Keratinocyte (primary cell): ENCODE data around the gene RIOK3. TPM values are rescaled to one million over a fixed set of nuclear protein-coding genes. Genes with fewer than 3 reads are reported as not detected.

Experiments used
- DNase-seq: peaks from one replicate; pipeline ENCODE4 v3.0.0-alpha.2; 2011; ENCODE audit warnings: low read depth, missing footprints, low spot score
- FAIRE-seq: peaks from 2 replicates; lab custom pipeline; 2011; peaks lifted over from hg19 to GRCh38; lab: Jason Lieb, UNC
- H2AFZ ChIP-seq: 2 replicates; pipeline ENCODE4 v1.6.0; 2012; ENCODE audit warnings: low read length, control low read depth, inconsistent platforms; ENCODE audit not compliant: control insufficient read depth
- H3K27ac ChIP-seq: 2 replicates; pipeline ENCODE4 v1.5.1; 2011; ENCODE audit warnings: low read length; ENCODE audit not compliant: control insufficient read depth, insufficient read depth
- H3K27me3 ChIP-seq: 3 replicates; pipeline ENCODE4 v1.6.0; 2011; ENCODE audit warnings: low read length; ENCODE audit not compliant: control insufficient read depth, insufficient read depth; ENCODE audit errors: extremely low read depth
- H3K36me3 ChIP-seq, 2 experiments: 2 replicates in 1 of 2; 3 replicates in 1 of 2; pipeline ENCODE4 v1.5.1; 2011; ENCODE audit warnings: low read length in 2 of 2, mild to moderate bottlenecking in 1 of 2; ENCODE audit not compliant: control insufficient read depth in 2 of 2, insufficient read depth in 2 of 2; ENCODE audit errors: extremely low read depth in 1 of 2
- H3K4me1 ChIP-seq: 3 replicates; pipeline ENCODE4 v1.5.1; 2011; ENCODE audit warnings: low read length; ENCODE audit not compliant: control insufficient read depth, insufficient read depth; ENCODE audit errors: extremely low read depth
- H3K4me2 ChIP-seq: 3 replicates; pipeline ENCODE4 v1.6.0; 2011; ENCODE audit warnings: low read depth, low read length; ENCODE audit not compliant: control insufficient read depth, insufficient read depth; ENCODE audit errors: extremely low read depth
- H3K4me3 ChIP-seq, 3 experiments: fragments of 200-600 bp in 1 of 3; sonication (generic) in 1 of 3; 2 replicates in 2 of 3; 3 replicates in 1 of 3; pipeline ENCODE4 v1.5.1; 2011 to 2016; ENCODE audit warnings: low read length in 3 of 3, mild to moderate bottlenecking in 3 of 3, control low read depth in 2 of 3, inconsistent platforms in 1 of 3, low read depth in 1 of 3, mixed read lengths in 1 of 3, mixed run types in 1 of 3, moderate library complexity in 1 of 3; ENCODE audit not compliant: control insufficient read depth in 2 of 3, insufficient read depth in 2 of 3; ENCODE audit errors: extremely low read depth in 1 of 3
- H3K79me2 ChIP-seq: 2 replicates; pipeline ENCODE4 v1.6.0; 2012; ENCODE audit warnings: low read length; ENCODE audit not compliant: control insufficient read depth, insufficient read depth
- H3K9ac ChIP-seq: 3 replicates; pipeline ENCODE4 v1.6.0; 2011; ENCODE audit warnings: low read length; ENCODE audit not compliant: control insufficient read depth, insufficient read depth; ENCODE audit errors: extremely low read depth
- H3K9me1 ChIP-seq: 3 replicates; pipeline ENCODE4 v1.6.0; 2011; ENCODE audit warnings: low read length; ENCODE audit not compliant: control insufficient read depth, insufficient read depth; ENCODE audit errors: extremely low read depth
- H3K9me3 ChIP-seq: 2 replicates; pipeline ENCODE4 v1.5.1; 2012; ENCODE audit warnings: low read depth, low read length; ENCODE audit not compliant: control insufficient read depth
- H4K20me1 ChIP-seq: 3 replicates; pipeline ENCODE4 v1.6.0; 2011; ENCODE audit warnings: low read length; ENCODE audit not compliant: control insufficient read depth, insufficient read depth; ENCODE audit errors: extremely low read depth
- CTCF ChIP-seq, 3 experiments: IDR thresholded peaks in 1 of 3; conservative IDR thresholded peaks in 1 of 3; optimal IDR thresholded peaks in 1 of 3; 2 replicates in 2 of 3; 3 replicates in 1 of 3; pipeline versions ENCODE3 to v1.5.1; 2011; ENCODE audit warnings: low read length in 3 of 3, mild to moderate bottlenecking in 3 of 3, moderate library complexity in 2 of 3, control low read depth in 1 of 3, inconsistent platforms in 1 of 3; ENCODE audit not compliant: insufficient read depth in 2 of 3; ENCODE audit errors: extremely low read depth in 1 of 3
- EZH2 ChIP-seq: IDR thresholded peaks from one replicate; pipeline ENCODE4 v1.6.1; 2012; ENCODE audit warnings: inconsistent platforms, mild to moderate bottlenecking, low read length, moderate library complexity
- dilution Hi-C: fragments of 300-500 bp; cut with MboI; formaldehyde crosslinking; loops from one replicate; pipeline ENCODE4 v1.7.0; 2020; ENCODE audit warnings: low sequenced_read_pairs; ENCODE audit not compliant: extremely low pct_ligation_motif_present
- polyA plus RNA-seq, 5 experiments: library from polyadenylated mRNA; depleted of rRNA in 3 of 5; stranded (reverse) in 3 of 5; stranded (forward) in 1 of 5; unstranded in 1 of 5; fragments of >200 nt; gene quantifications; 1 replicate in 1 of 5; 2 replicates in 3 of 5; 3 replicates in 1 of 5; pipeline versions ENCODE4 v1.2.1 to v1.2.3, GENCODE V29; 2011 to 2012; ENCODE audit warnings: missing spikeins in 2 of 5, low read depth in 1 of 5, low replicate concordance in 1 of 5

Gene RIOK3
- polyA plus RNA-seq, 1 donor (not counting 4 experiments of a cell fraction or from before 2014, with no cell fraction given) = 68.6 TPM

- H3K27me3 ChIP-seq = no peaks in the 10 kb centered on the region
- H3K79me2 ChIP-seq = no peaks in the 10 kb centered on the region
- no peaks in the 10 kb centered on the region for H3K9me3 ChIP-seq
- peak overlapping the region; percentile 43 for H3K27ac ChIP-seq
- H3K4me1 ChIP-seq = peaks cover 12% of the 10 kb centered on the region
- no peak overlapping the region for H3K9ac ChIP-seq
- H3K9me1 ChIP-seq = no peaks in the 10 kb centered on the region
- TF ChIP-seq EZH2 (no peak), CTCF (optimal IDR thresholded peaks at IDR 0.05 in 1 of 3, IDR thresholded peaks at IDR 0.05 in 1 of 3, conservative IDR thresholded peaks at IDR 0.05 in 1 of 3; ENCODE audit: extremely low read depth in 1 of 3, insufficient read depth in 2 of 3, low read length in 3 of 3) (no peak)
- FAIRE-seq (no peak), DNase-seq (no peak)
- H3K4me2 ChIP-seq = no peak overlapping the region
- H3K36me3 ChIP-seq = peaks cover 34 to 56% of the 10 kb centered on the region in 2 experiments
- H2AFZ ChIP-seq = no peak overlapping the region
- dilution Hi-C loops = no loop called here
- no peak overlapping the region for H3K4me3 ChIP-seq
- peaks cover 4% of the 10 kb centered on the region for H4K20me1 ChIP-seq
Observed at GRCh38 chr18:23528580-23529472, 75.7 kb downstream of the RIOK3 start.

- no peak overlapping the region for H3K4me2 ChIP-seq
- H3K36me3 ChIP-seq = peaks cover 37 to 57% of the 10 kb centered on the region in 2 experiments
Observed at GRCh38 chr18:23529604-23530003, 76.5 kb downstream of the RIOK3 start.

More at GRCh38 chr18:23529604-23530003, 76.5 kb downstream of the RIOK3 start:
- dilution Hi-C loops = no loop called here
- Histone ChIP-seq H3K27me3 (no peaks in the 10 kb centered on the region), H3K9me3 (no peaks in the 10 kb centered on the region), H3K79me2 (no peaks in the 10 kb centered on the region), H2AFZ (no peak overlapping the region), H3K4me1 (peaks cover 12% of the 10 kb centered on the region), H3K27ac (peak overlapping the region; percentile 43), H3K9me1 (no peaks in the 10 kb centered on the region), H3K9ac (no peak overlapping the region), H4K20me1 (peaks cover 4% of the 10 kb centered on the region), H3K4me3 (no peak overlapping the region)
- peak; percentile 93 for FAIRE-seq
- TF ChIP-seq EZH2 (no peak), CTCF (optimal IDR thresholded peaks at IDR 0.05 in 1 of 3, IDR thresholded peaks at IDR 0.05 in 1 of 3, conservative IDR thresholded peaks at IDR 0.05 in 1 of 3; ENCODE audit: extremely low read depth in 1 of 3, insufficient read depth in 2 of 3, low read length in 3 of 3) (no peak)
- DNase-seq = peak; percentile 66
